A549 (cell line): ENCODE results near the gene IL5RA. TPM values are rescaled to one million over a fixed set of nuclear protein-coding genes. Genes with fewer than 3 reads are reported as not detected.

ENCODE experiments used
- ATAC-seq, 2 experiments: fragments of 200-7000 bp in 1 of 2; fragments of >200 bp in 1 of 2; cut with Nextera tagmentation in 1 of 2; cut with Tn5 transposase in 1 of 2; 3 replicates each; pipeline versions ENCODE4 v1.8.0 to v1.9.1; 2018 to 2020; ENCODE audit warnings: mild to moderate bottlenecking in 1 of 2, moderate library complexity in 1 of 2
- CTCF ChIA-PET: fragments of 300-600 bp; sonication (Branson Sonifier 250); formaldehyde crosslinking; extraction: SDS; loops from one replicate; lab custom pipeline; 2021; ENCODE audit warnings: antibody characterized with exemption, inconsistent platforms; lab: Yijun Ruan, JAX
- POLR2A ChIA-PET: fragments of 350-600 bp; formaldehyde crosslinking; extraction: SDS; loops from one replicate; lab custom pipeline; 2021; ENCODE audit warnings: antibody characterized with exemption, inconsistent platforms; lab: Yijun Ruan, JAX
- DNase-seq, 2 experiments: peaks; one replicate each; pipeline versions ENCODE4 v3.0.0 to v3.0.0-alpha.2; 2011 to 2016; ENCODE audit warnings: low read depth in 1 of 2, low spot score in 1 of 2
- FAIRE-seq: peaks from 2 replicates; lab custom pipeline; 2011; peaks lifted over from hg19 to GRCh38; lab: Jason Lieb, UNC
- H3K27ac ChIP-seq, 2 experiments: fragments of >200 bp; sonication (Bioruptor Twin); formaldehyde crosslinking; 3 replicates each; pipeline ENCODE4 v1.5.1; 2016 to 2017
- H3K4me1 ChIP-seq: fragments of >200 bp; sonication (Bioruptor Twin); formaldehyde crosslinking; 3 replicates; pipeline ENCODE4 v1.6.1; 2016
- H3K4me2 ChIP-seq: fragments of >200 bp; sonication (Bioruptor Twin); formaldehyde crosslinking; 3 replicates; pipeline ENCODE4 v1.6.1; 2016
- H3K4me3 ChIP-seq: fragments of >200 bp; sonication (Bioruptor Twin); formaldehyde crosslinking; 3 replicates; pipeline ENCODE4 v1.5.1; 2016
- H3K9me3 ChIP-seq: fragments of >200 bp; sonication (Bioruptor Twin); formaldehyde crosslinking; 3 replicates; pipeline ENCODE4 v1.6.1; 2016
- CBX2 ChIP-seq: fragments of 200-600 bp; sonication (generic); IDR thresholded peaks from 2 replicates; pipeline ENCODE4 v1.6.1; 2016; ENCODE audit warnings: low read depth, mild to moderate bottlenecking, borderline replicate concordance
- CEBPB ChIP-seq, 2 experiments: fragments of >200 bp in 1 of 2; sonication (Bioruptor Twin) in 1 of 2; formaldehyde crosslinking in 1 of 2; IDR thresholded peaks; 2 replicates each; pipeline ENCODE4 v1.6.1; 2012 to 2016
- CHD2 ChIP-seq: fragments of 150-350 bp; IDR thresholded peaks from 2 replicates; pipeline ENCODE4 v1.6.1; 2014; ENCODE audit warnings: low read length; ENCODE audit not compliant: partially characterized antibody
- EHMT2 ChIP-seq: fragments of 200-600 bp; sonication (generic); IDR thresholded peaks from 2 replicates; pipeline ENCODE4 v1.6.1; 2016; ENCODE audit warnings: antibody characterized with exemption, low read depth, mild to moderate bottlenecking, moderate library complexity
- EP300 ChIP-seq, 2 experiments: fragments of >200 bp; sonication (Bioruptor Twin); formaldehyde crosslinking; IDR thresholded peaks; 2 replicates in 1 of 2; 3 replicates in 1 of 2; pipeline ENCODE4 v1.6.1; 2016 to 2017
- ESRRA ChIP-seq: fragments of 150-350 bp; IDR thresholded peaks from 2 replicates; pipeline ENCODE4 v1.6.1; 2014; ENCODE audit warnings: mild to moderate bottlenecking, low read length, borderline replicate concordance
- HEYL ChIP-seq: fragments of 250-450 bp; sonication (Bioruptor Pico); IDR thresholded peaks from 2 replicates; pipeline ENCODE4 v1.8.0; 2021; ENCODE audit warnings: mild to moderate bottlenecking, moderate library complexity
- HOXA7 ChIP-seq: fragments of 250-450 bp; sonication (Bioruptor Pico); IDR thresholded peaks from 2 replicates; pipeline ENCODE4 v1.5.0; 2020; ENCODE audit warnings: mild to moderate bottlenecking, moderate library complexity
- JUNB ChIP-seq: fragments of >200 bp; sonication (Bioruptor Twin); formaldehyde crosslinking; IDR thresholded peaks from 2 replicates; pipeline ENCODE4 v1.6.1; 2016
- KDM5A ChIP-seq: fragments of 200-600 bp; sonication (generic); IDR thresholded peaks from 2 replicates; pipeline ENCODE4 v1.6.1; 2016; ENCODE audit warnings: antibody characterized with exemption, mild to moderate bottlenecking
- NFE2L2 ChIP-seq: fragments of 150-350 bp; conservative IDR thresholded peaks from 2 replicates; pipeline ENCODE4 v1.6.1; 2014; ENCODE audit warnings: low read length
- PHF8 ChIP-seq: fragments of 200-600 bp; sonication (generic); IDR thresholded peaks from 2 replicates; pipeline ENCODE4 v1.6.1; 2016; ENCODE audit warnings: low read depth, mild to moderate bottlenecking, antibody characterized with exemption, moderate library complexity, borderline replicate concordance
- POLR2A ChIP-seq: IDR thresholded peaks from 2 replicates; pipeline ENCODE4 v1.6.1; 2012; ENCODE audit warnings: mild to moderate bottlenecking, low read length
- RCOR1 ChIP-seq: fragments of 150-350 bp; IDR thresholded peaks from 2 replicates; pipeline ENCODE4 v1.6.1; 2014; ENCODE audit warnings: antibody characterized with exemption, low read length, low read depth
- TFCP2L1 ChIP-seq: fragments of 250-450 bp; sonication (Bioruptor Pico); IDR thresholded peaks from 2 replicates; pipeline ENCODE4 v1.5.0; 2021; ENCODE audit warnings: mild to moderate bottlenecking
- WGBS: methylation state at CpG from one replicate; pipeline ENCODE4 v1.1.6; 2017; ENCODE audit errors: missing lambda C conversion rate; 5-methylcytosine and 5-hydroxymethylcytosine counted together
- polyA plus RNA-seq, 4 experiments: library from polyadenylated mRNA; depleted of rRNA in 3 of 4; stranded (reverse); fragments of >200 nt; fragmentation: RNase III in 1 of 4; extraction: RNeasy Plus Mini Kit Qiagen cat#74134 plus additional on column Dnase treatment in 1 of 4; gene quantifications; 2 replicates in 3 of 4; 3 replicates in 1 of 4; pipeline ENCODE4 v1.2.3, GENCODE V29; 2011 to 2017
- TF ChIP-seq, protein P1 (sequence below): fragments of >200 bp; sonication (Bioruptor Twin); formaldehyde crosslinking; IDR thresholded peaks from 3 replicates; pipeline ENCODE4 v1.5.1; 2016
- TF ChIP-seq, protein P2 (sequence below): fragments of 250-450 bp; sonication (Bioruptor Pico); IDR thresholded peaks from 2 replicates; pipeline ENCODE4 v1.5.0; 2021; ENCODE audit warnings: mild to moderate bottlenecking, moderate library complexity, borderline replicate concordance
- TF ChIP-seq, protein P3 (sequence below): IDR thresholded peaks from 2 replicates; pipeline ENCODE4 v1.6.1; 2012; ENCODE audit warnings: low read depth, borderline replicate concordance
- TF ChIP-seq, protein P4 (sequence below): fragments of >200 bp; sonication (Bioruptor Twin); formaldehyde crosslinking; IDR thresholded peaks from 2 replicates; pipeline ENCODE4 v1.6.1; 2016
- TF ChIP-seq, protein P5 (sequence below): fragments of 150-350 bp; IDR thresholded peaks from 2 replicates; pipeline ENCODE4 v1.6.1; 2014; ENCODE audit warnings: low read depth, mild to moderate bottlenecking, low read length
- TF ChIP-seq, protein P6 (sequence below): fragments of >200 bp; sonication (Bioruptor Twin); formaldehyde crosslinking; IDR thresholded peaks from 3 replicates; pipeline ENCODE4 v1.6.1; 2016

Gene IL5RA
- polyA plus RNA-seq, 2 of the 4 experiments (the other 2 are of a cell fraction) = not detected

DNA sequence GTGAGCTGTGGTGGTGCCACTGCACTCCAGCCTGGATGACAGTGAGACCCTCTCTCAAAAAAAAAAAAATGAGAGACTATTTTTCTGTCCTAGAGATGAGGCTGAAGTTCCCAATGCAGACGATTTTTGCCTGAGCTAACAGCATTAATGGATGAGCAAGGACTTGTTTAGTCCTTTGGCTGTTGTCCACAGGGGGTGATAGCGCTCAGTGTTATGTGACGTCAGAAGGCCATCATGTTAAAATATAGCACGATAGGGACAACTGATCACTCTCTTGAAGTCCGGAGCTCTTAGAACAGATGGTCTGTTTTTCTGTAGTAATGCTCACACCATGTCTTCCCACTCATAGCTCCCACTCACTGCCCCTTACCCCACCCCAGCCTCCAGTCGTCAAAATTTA is 23.3 kb upstream of the IL5RA start (continued):
- TF ChIP-seq, protein P1, sequence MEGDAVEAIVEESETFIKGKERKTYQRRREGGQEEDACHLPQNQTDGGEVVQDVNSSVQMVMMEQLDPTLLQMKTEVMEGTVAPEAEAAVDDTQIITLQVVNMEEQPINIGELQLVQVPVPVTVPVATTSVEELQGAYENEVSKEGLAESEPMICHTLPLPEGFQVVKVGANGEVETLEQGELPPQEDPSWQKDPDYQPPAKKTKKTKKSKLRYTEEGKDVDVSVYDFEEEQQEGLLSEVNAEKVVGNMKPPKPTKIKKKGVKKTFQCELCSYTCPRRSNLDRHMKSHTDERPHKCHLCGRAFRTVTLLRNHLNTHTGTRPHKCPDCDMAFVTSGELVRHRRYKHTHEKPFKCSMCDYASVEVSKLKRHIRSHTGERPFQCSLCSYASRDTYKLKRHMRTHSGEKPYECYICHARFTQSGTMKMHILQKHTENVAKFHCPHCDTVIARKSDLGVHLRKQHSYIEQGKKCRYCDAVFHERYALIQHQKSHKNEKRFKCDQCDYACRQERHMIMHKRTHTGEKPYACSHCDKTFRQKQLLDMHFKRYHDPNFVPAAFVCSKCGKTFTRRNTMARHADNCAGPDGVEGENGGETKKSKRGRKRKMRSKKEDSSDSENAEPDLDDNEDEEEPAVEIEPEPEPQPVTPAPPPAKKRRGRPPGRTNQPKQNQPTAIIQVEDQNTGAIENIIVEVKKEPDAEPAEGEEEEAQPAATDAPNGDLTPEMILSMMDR = no peak
- TF ChIP-seq HEYL (CRISPR knock-in tag) = no peak
- TF ChIP-seq, all 56 proteins: peak for 0

DNA sequence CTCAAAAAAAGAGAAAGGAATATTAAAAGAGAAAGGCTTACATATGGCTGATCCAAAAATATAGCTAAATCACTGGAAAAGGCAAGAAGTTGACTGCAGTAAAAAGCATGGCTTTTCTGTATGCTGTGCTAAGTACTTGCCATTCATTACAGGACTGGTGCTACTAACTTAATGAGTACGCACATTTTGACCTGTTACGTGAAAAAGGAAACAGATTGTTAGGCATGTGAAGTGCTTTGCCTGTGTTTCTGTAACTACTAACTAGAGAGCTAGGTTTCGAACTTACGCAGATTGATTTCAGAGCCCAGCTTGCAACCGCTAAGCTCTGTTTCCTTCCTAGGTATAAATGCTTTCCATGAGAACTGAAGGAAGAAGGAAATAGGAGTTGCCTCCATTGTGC is 19.4 kb upstream of the IL5RA start:
- ATAC-seq = no peak
- Histone ChIP-seq H3K4me1 (peaks cover 12% of the 10 kb centered on the region), H3K27ac (no peak overlapping the region), H3K9me3 (no peaks in the 10 kb centered on the region), H3K4me3 (no peak overlapping the region), H3K4me2 (no peak overlapping the region)
- TF ChIP-seq CEBPB (IDR thresholded peaks at IDR 0.05) (no peak), CHD2 (no peak), ESRRA (no peak), RCOR1 (no peak), TFCP2L1 (no peak), HOXA7 (CRISPR knock-in tag) (no peak), HEYL (CRISPR knock-in tag) (no peak), CBX2 (no peak), KDM5A (no peak), EP300 (IDR thresholded peaks at IDR 0.05) (no peak), JUNB (no peak), PHF8 (no peak), EHMT2 (no peak), POLR2A (no peak), NFE2L2 (no peak)
- TF ChIP-seq, protein P2, sequence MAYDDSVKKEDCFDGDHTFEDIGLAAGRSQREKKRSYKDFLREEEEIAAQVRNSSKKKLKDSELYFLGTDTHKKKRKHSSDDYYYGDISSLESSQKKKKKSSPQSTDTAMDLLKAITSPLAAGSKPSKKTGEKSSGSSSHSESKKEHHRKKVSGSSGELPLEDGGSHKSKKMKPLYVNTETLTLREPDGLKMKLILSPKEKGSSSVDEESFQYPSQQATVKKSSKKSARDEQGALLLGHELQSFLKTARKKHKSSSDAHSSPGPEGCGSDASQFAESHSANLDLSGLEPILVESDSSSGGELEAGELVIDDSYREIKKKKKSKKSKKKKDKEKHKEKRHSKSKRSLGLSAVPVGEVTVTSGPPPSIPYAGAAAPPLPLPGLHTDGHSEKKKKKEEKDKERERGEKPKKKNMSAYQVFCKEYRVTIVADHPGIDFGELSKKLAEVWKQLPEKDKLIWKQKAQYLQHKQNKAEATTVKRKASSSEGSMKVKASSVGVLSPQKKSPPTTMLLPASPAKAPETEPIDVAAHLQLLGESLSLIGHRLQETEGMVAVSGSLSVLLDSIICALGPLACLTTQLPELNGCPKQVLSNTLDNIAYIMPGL = no peak
- TF ChIP-seq, protein P3, sequence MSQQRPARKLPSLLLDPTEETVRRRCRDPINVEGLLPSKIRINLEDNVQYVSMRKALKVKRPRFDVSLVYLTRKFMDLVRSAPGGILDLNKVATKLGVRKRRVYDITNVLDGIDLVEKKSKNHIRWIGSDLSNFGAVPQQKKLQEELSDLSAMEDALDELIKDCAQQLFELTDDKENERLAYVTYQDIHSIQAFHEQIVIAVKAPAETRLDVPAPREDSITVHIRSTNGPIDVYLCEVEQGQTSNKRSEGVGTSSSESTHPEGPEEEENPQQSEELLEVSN = no peak
- TF ChIP-seq, protein P4, sequence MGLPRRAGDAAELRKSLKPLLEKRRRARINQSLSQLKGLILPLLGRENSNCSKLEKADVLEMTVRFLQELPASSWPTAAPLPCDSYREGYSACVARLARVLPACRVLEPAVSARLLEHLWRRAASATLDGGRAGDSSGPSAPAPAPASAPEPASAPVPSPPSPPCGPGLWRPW = no peak
- TF ChIP-seq, protein P5, sequence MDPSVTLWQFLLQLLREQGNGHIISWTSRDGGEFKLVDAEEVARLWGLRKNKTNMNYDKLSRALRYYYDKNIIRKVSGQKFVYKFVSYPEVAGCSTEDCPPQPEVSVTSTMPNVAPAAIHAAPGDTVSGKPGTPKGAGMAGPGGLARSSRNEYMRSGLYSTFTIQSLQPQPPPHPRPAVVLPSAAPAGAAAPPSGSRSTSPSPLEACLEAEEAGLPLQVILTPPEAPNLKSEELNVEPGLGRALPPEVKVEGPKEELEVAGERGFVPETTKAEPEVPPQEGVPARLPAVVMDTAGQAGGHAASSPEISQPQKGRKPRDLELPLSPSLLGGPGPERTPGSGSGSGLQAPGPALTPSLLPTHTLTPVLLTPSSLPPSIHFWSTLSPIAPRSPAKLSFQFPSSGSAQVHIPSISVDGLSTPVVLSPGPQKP = no peak
- TF ChIP-seq, protein P6, sequence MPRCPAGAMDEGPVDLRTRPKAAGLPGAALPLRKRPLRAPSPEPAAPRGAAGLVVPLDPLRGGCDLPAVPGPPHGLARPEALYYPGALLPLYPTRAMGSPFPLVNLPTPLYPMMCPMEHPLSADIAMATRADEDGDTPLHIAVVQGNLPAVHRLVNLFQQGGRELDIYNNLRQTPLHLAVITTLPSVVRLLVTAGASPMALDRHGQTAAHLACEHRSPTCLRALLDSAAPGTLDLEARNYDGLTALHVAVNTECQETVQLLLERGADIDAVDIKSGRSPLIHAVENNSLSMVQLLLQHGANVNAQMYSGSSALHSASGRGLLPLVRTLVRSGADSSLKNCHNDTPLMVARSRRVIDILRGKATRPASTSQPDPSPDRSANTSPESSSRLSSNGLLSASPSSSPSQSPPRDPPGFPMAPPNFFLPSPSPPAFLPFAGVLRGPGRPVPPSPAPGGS = no peak
- POLR2A ChIA-PET = no interaction called here
- FAIRE-seq = no peak
- no peak for DNase-seq
- 76% methylated on average over 5 of the region's 5 CpGs for WGBS
- CTCF ChIA-PET = no interaction called here
